ENCODE measurements around the gene AFF1.

The AFF1 gene

GRCh38 chr4:86918539-86919072, 16.2 kb upstream of the AFF1 start:
- FAIRE-seq = no peak
- no peak for DNase-seq (ENCODE audit: low spot score)

DNA sequence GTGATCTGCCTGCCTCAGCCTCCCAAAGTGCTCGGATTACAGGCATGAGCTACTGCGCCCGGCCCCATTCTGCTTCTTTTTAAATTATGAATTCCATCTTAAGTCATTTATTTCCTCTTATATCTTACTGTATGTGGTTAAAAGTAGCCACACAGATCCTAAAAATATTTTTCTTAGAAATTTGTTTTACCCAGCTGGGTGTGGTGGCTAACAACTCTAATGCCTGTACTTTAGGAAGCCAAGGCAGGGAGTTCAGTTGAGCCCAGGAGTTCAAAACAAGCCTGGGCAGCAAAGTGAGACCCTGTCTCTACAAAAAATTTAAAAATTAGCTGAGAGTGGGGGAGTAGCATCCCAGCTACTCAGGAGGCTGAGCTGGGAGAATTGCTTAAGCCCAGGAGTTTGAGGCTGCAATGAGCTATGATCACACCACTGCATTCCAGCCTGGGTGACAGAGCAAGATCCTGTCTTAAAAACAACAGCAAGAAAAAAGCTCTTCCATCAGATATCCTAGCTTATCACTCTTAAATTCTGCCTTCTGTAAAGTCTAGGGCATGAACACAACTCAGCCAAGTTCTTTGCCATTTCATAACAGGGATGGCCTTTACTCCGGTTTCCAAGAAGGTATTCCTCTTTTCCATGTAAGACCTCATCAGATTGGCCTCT, 15.1 kb upstream of the AFF1 start:
- FAIRE-seq = no peak
- DNase-seq (ENCODE audit: low spot score) = no peak

- FAIRE-seq = no peak
- no peak for DNase-seq (ENCODE audit: low spot score)
Observed at GRCh38 chr4:86921608-86922252, 13.1 kb upstream of the AFF1 start.

- DNase-seq (ENCODE audit: low spot score) (peak; percentile 16), FAIRE-seq (no peak)
Observed at GRCh38 chr4:86924811-86925210, 10.0 kb upstream of the AFF1 start.

- DNase-seq (ENCODE audit: low spot score) = peak; percentile 25
- no peak for FAIRE-seq
Observed at GRCh38 chr4:86926435-86927086, 8.2 kb upstream of the AFF1 start.

GRCh38 chr4:86927843-86928395, 6.9 kb upstream of the AFF1 start:
- FAIRE-seq (no peak), DNase-seq (ENCODE audit: low spot score) (peak; percentile 73)

DNA sequence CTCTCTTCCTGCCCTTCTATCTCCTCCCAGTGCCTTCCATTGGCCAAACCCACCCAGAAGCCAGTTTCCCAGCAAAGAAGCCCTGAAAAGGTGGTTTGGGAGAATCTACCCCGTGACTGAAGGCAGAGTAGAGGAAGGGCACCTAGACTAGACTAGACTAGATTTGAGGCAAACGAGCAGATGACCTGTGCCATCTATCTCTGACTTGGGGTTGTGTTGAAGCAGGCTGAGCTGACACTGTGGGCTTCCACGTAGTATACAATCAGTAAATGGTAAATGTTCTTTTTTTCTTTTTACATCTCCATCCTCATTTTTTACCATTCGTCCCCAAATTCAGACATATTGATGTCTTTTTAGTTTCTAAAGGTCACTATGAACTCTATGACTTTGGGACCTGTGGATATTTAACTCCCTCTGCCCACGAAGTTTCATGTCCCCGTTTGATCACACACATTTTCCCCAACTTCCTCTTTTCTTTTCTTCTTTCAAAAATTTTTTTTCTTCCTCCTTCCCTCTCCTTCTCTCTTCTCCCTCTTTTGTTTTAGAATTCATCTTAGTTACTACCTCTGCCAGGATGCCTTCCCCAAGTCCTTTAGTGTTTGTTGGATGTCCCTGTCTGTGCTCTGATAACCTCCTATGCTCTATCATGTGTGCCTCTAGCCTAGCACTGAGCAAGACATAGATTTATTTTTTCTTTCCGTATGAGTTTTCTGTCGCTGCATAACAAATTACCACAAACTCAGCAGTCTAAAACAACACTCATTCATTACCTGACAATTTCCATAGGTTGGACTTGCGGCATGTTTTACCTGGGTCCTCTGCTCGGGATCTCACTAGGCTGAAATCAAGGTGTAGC, 6.2 kb upstream of the AFF1 start:
- no peak for FAIRE-seq
- DNase-seq (ENCODE audit: low spot score) = no peak

DNA sequence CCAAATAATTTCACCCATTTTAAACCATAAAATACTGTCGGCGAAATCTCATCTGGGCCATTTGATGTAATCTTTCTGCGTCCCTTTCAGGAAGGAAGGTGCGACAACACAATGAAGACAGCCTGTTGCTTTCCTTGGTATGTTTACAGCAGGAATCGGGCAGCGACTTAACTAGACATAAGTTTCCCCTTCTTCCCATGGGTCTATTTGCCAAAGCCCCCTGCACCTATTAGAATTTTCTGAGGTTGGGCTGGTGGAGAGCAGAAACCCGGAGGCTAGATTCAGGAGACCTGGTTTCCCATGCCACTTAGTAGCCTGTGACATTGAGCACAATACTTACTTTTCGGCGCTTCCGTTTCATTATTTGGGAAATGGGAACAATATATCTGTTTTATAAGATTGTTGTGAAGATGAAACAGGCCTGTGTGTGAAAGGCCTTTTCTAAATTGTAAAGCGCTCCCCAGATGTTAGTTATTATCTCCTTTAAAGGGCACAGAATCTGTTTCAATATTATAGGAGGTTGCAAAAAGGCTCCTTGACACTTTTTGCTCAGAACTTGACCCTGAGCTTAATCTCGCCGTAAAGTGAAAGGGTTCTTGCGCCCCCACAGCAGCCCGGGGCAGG, 552 bp upstream of the AFF1 start:
- FAIRE-seq (no peak), DNase-seq (ENCODE audit: low spot score) (no peak)

GRCh38 chr4:86935566-86935852, 698 bp downstream of the AFF1 start:
- FAIRE-seq = no peak
- DNase-seq (ENCODE audit: low spot score) = no peak

GRCh38 chr4:86935853-86936733, 1.3 kb downstream of the AFF1 start:
- peak; percentile 52 for FAIRE-seq
- peak; percentile 71 for DNase-seq (ENCODE audit: low spot score)

DNA sequence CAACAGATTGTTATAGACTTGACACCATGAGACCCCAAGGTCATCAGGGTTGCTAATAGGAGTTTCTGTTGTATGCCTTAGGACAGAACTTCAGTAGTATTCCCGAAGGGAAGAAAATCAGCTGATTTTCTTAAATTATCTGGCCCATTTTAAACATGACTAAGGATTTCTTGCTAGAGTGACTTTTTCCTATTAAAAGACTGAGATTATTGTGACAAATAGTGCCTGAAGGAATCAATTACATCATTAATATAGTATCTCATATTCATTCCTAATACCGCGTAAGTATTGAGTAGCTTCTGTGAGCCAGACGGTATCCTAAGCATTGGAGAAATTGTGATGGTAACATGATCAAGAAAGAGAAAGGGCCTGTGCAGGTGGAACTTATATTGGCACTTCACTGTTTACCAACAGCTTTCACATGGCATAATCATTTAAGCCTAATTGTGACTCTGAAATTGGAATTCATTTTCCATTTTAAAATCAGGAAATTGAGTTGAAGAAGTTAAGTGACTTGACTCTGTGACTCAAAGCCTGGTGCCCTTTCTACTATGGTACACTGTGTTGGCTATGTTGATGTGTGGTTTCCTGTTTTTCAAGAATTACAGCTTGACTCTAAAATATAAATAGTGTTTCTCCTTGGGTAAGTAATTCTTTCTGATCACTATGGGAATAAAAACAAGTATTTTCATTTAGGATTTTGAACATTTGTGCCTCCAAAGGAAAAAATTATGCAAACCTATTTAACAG, 4.1 kb downstream of the AFF1 start:
- DNase-seq (ENCODE audit: low spot score) (no peak), FAIRE-seq (no peak)

- no peak for FAIRE-seq
- no peak for DNase-seq (ENCODE audit: low spot score)
Observed at GRCh38 chr4:86939729-86940575, 5.1 kb downstream of the AFF1 start.

- no peak for FAIRE-seq
Observed at GRCh38 chr4:86940920-86941460, 6.2 kb downstream of the AFF1 start.

DNA sequence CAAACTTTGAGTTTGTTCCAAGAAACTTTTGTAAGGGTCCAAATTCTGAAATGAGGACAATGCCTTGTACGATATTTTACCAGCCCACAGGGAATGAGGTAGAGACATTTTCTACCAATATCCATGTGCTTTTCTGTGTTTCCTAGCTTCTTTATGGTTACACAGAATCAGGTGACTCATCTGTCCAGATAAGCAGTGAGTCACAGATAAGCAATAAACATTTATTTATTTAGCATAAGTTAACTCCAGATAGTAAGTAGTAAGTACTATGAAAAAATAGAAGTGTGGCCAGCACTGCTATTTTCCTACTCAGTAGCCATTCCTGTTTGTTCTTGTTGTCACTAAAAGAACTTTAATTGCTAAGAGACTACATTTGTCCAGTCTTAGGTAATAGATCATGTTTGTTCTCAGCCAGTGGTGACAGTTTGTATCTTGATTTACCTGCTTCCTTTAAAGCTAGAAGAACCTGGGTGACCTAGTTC, 7.4 kb downstream of the AFF1 start:
- DNase-seq (ENCODE audit: low spot score) (no peak), FAIRE-seq (no peak)

More at GRCh38 chr4:86940920-86941460, 6.2 kb downstream of the AFF1 start:
- DNase-seq (ENCODE audit: low spot score) = no peak

- DNase-seq (ENCODE audit: low spot score) (no peak), FAIRE-seq (no peak)
Observed at GRCh38 chr4:86944964-86945781, 10.4 kb downstream of the AFF1 start.

- FAIRE-seq (no peak), DNase-seq (ENCODE audit: low spot score) (no peak)
Observed at GRCh38 chr4:86946868-86947500, 12.2 kb downstream of the AFF1 start.

Data from urothelium cell line (cell line).